C4-2B (cell line): ENCODE data around the gene CLIP2.

ENCODE experiments used
- ZFX ChIP-seq: fragments of 450-650 bp; IDR thresholded peaks from 2 replicates; pipeline ENCODE4 v1.6.1; 2017
- TF ChIP-seq, protein P1 (sequence below): fragments of 450-650 bp; conservative IDR thresholded peaks from 2 replicates; pipeline ENCODE4 v1.5.1; 2017; ENCODE audit warnings: mild to moderate bottlenecking

DNA sequence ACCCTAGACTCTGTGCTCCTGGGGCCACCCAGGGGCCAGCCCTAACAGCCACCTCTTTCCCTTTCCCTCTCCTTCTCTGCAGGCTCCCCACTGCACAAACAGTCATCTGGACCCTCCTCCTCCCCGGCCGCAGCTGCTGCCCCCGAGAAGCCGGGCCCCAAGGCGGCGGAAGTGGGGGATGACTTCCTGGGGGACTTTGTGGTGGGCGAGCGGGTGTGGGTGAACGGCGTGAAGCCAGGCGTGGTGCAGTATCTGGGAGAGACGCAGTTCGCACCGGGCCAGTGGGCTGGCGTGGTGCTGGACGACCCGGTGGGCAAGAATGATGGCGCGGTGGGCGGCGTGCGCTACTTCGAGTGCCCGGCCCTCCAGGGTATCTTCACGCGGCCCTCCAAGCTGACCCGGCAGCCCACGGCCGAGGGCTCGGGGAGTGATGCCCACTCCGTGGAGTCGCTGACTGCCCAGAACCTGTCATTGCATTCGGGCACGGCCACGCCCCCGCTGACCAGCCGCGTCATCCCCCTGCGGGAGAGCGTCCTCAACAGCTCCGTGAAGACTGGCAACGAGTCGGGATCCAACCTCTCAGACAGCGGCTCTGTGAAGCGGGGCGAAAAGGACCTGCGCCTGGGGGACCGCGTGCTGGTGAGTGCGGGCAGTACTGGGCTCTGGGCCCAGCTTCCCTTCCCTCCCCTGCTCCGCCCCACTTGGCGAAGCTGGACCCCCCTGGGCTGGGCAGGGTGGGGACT is 49.3 kb downstream of the CLIP2 start:
- TF ChIP-seq, protein P1, sequence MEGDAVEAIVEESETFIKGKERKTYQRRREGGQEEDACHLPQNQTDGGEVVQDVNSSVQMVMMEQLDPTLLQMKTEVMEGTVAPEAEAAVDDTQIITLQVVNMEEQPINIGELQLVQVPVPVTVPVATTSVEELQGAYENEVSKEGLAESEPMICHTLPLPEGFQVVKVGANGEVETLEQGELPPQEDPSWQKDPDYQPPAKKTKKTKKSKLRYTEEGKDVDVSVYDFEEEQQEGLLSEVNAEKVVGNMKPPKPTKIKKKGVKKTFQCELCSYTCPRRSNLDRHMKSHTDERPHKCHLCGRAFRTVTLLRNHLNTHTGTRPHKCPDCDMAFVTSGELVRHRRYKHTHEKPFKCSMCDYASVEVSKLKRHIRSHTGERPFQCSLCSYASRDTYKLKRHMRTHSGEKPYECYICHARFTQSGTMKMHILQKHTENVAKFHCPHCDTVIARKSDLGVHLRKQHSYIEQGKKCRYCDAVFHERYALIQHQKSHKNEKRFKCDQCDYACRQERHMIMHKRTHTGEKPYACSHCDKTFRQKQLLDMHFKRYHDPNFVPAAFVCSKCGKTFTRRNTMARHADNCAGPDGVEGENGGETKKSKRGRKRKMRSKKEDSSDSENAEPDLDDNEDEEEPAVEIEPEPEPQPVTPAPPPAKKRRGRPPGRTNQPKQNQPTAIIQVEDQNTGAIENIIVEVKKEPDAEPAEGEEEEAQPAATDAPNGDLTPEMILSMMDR, result no peak
- TF ChIP-seq ZFX, result no peak
